Heart left ventricle (tissue), 13 donors: ENCODE data around the gene ZNF426.

Source experiments
- POLR2A ChIP-seq, 2 donors: fragments of 450-650 bp; IDR thresholded peaks; one replicate each; pipeline ENCODE4 v1.6.1; 2017; ENCODE audit warnings: antibody characterized with exemption in 2 of 2, mild to moderate bottlenecking in 2 of 2, moderate library complexity in 2 of 2
- TF ChIP-seq, protein P1 (sequence below), 12 donors: fragments of 200-600 bp; sonication (generic) in 4 of 12; IDR thresholded peaks; one replicate each; pipeline versions ENCODE4 v1.5.0 to v1.8.0; 2018 to 2022; ENCODE audit warnings: antibody characterized with exemption in 12 of 12, mild to moderate bottlenecking in 5 of 12
- donor health status: ischemic (EF 13 %, LVEDD 7.1; RV severe dilation, severe dysfunction).
- donor health status: DM: no; HTN: yes; CAD: no.
- donor health status: DM: no; HTN: no; CAD: no.
- donor health status: ischemic (EF 25% LVEDD 6.9; RV normal size, moderate dysfunction).
- donor health status: ischemic (EF 25% LVEDD 5.7; RV mildly dilated, moderate dysfunction).
- donor health status: ischemic (EF 35%, LVEDD 5.7; RV mildly dilated, moderate dysfunction).
- donor health status: nonischemic (EF 11% LVEDD 7.7; RV severe dilation, severe dysfunction).
- donor health status: DM: yes; HTN: yes; CAD: no.
- donor health status: PGD.
- donor health status: ischemic (EF 29% LVEDD 5.4; RV normal size, mild dysfunction).
- donor health status: nonischemic (EF 23%, LVEDD 6.1; RV moderate dilation, normal function).

- TF ChIP-seq, protein P1, sequence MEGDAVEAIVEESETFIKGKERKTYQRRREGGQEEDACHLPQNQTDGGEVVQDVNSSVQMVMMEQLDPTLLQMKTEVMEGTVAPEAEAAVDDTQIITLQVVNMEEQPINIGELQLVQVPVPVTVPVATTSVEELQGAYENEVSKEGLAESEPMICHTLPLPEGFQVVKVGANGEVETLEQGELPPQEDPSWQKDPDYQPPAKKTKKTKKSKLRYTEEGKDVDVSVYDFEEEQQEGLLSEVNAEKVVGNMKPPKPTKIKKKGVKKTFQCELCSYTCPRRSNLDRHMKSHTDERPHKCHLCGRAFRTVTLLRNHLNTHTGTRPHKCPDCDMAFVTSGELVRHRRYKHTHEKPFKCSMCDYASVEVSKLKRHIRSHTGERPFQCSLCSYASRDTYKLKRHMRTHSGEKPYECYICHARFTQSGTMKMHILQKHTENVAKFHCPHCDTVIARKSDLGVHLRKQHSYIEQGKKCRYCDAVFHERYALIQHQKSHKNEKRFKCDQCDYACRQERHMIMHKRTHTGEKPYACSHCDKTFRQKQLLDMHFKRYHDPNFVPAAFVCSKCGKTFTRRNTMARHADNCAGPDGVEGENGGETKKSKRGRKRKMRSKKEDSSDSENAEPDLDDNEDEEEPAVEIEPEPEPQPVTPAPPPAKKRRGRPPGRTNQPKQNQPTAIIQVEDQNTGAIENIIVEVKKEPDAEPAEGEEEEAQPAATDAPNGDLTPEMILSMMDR (IDR thresholded peaks at IDR 0.05), result no peak
- no peak for TF ChIP-seq POLR2A (IDR thresholded peaks at IDR 0.05)
These were observed 51.4 kb downstream of the ZNF426 start for GRCh38 chr19:9487016-9487415.
